PFSK-1 (cell line): Measurements from ENCODE around the gene RBFOX1.

ENCODE experiments used
- FOXP2 ChIP-seq: optimal IDR thresholded peaks from 2 replicates; pipeline ENCODE3; 2011; ENCODE audit warnings: borderline replicate concordance, control low read depth, inconsistent platforms; ENCODE audit not compliant: insufficient read depth; ENCODE audit errors: extremely low read length, extremely low read depth
- POLR2AphosphoS5 ChIP-seq: IDR thresholded peaks from 2 replicates; pipeline ENCODE4 v1.6.1; 2012; ENCODE audit warnings: low read depth, mild to moderate bottlenecking, control low read depth, low read length, moderate library complexity
- REST ChIP-seq, 2 experiments: IDR thresholded peaks; 2 replicates each; pipeline versions ENCODE4 v1.6.1 to v1.8.0; 2011 to 2012; ENCODE audit warnings: low read depth in 2 of 2, low read length in 2 of 2, control low read depth in 1 of 2, inconsistent platforms in 1 of 2, mild to moderate bottlenecking in 1 of 2, moderate library complexity in 1 of 2; ENCODE audit not compliant: insufficient read depth in 1 of 2
- SIN3A ChIP-seq: IDR thresholded peaks from 2 replicates; pipeline ENCODE4 v1.6.1; 2012; ENCODE audit warnings: mild to moderate bottlenecking, low read length, moderate library complexity, borderline replicate concordance; ENCODE audit not compliant: insufficient read depth
- TAF1 ChIP-seq: IDR thresholded peaks from 2 replicates; pipeline ENCODE4 v1.6.1; 2012; ENCODE audit warnings: low read length, control low read depth, borderline replicate concordance; ENCODE audit not compliant: insufficient read depth

RBFOX1 gene

GRCh38 chr16:7511549-7512260 is 179.1 kb downstream of the RBFOX1 start:
- TF ChIP-seq POLR2AphosphoS5 (no peak), TAF1 (no peak), REST (IDR thresholded peaks at IDR 0.05; ENCODE audit: insufficient read depth in 1 of 2, low read depth in 2 of 2, low read length in 2 of 2) (no peak), FOXP2 (no peak)

GRCh38 chr16:7512503-7512902 is 179.9 kb downstream of the RBFOX1 start:
- no peak for TF ChIP-seq REST (IDR thresholded peaks at IDR 0.05; ENCODE audit: insufficient read depth in 1 of 2, low read depth in 2 of 2, low read length in 2 of 2)
- TF ChIP-seq POLR2AphosphoS5: no peak
- no peak for TF ChIP-seq TAF1
- TF ChIP-seq FOXP2: no peak
- TF ChIP-seq SIN3A: no peak

DNA sequence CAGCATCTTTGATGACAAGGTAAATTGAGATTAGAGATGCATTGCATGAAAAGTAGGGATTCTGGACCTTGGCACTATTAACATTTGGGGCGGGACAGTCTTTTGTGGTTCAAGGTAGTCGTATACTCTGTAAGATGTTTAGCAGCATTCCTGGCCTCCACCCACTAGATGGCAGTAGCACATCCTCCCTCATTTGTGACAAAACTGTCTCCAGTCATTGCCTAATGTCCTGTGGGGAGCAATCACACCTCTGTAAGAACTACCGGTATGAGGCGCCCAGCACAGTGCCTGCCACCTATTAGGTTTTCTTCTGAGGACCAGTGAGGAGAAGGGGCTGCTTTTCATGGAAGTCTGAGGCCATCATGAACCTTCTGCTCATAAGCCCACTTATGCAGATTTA is 180.8 kb downstream of the RBFOX1 start:
- TF ChIP-seq SIN3A (no peak), FOXP2 (no peak), REST (IDR thresholded peaks at IDR 0.05; ENCODE audit: insufficient read depth in 1 of 2, low read depth in 2 of 2, low read length in 2 of 2) (no peak), POLR2AphosphoS5 (no peak), TAF1 (no peak)

GRCh38 chr16:7515543-7515942 is 182.9 kb downstream of the RBFOX1 start:
- TF ChIP-seq TAF1 (no peak), REST (IDR thresholded peaks at IDR 0.05; ENCODE audit: insufficient read depth in 1 of 2, low read depth in 2 of 2, low read length in 2 of 2) (no peak), POLR2AphosphoS5 (no peak), FOXP2 (no peak), SIN3A (no peak)

DNA sequence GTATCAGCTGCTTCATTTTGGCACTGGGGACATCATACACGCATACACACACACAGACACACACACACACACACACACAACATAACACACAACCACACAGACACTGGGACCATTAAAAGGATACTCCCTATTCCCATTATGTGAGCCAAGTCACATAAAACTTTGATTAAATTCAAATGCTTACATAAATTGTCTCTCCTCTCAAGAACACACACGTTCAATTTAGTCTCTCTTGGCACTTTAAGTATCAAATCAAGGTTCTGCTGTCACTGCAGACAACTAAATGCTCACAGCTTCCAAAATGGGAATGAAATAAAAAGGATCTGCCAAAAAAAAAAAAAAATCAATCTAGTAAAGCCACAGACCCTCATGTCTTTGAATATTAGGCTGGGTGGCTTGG is 184.9 kb downstream of the RBFOX1 start:
- no peak for TF ChIP-seq POLR2AphosphoS5
- no peak for TF ChIP-seq FOXP2
- TF ChIP-seq SIN3A: no peak
- no peak for TF ChIP-seq REST (IDR thresholded peaks at IDR 0.05; ENCODE audit: insufficient read depth in 1 of 2, low read depth in 2 of 2, low read length in 2 of 2)
- TF ChIP-seq TAF1: no peak
